ENCODE data around the gene CD151.

Gene CD151

DNA sequence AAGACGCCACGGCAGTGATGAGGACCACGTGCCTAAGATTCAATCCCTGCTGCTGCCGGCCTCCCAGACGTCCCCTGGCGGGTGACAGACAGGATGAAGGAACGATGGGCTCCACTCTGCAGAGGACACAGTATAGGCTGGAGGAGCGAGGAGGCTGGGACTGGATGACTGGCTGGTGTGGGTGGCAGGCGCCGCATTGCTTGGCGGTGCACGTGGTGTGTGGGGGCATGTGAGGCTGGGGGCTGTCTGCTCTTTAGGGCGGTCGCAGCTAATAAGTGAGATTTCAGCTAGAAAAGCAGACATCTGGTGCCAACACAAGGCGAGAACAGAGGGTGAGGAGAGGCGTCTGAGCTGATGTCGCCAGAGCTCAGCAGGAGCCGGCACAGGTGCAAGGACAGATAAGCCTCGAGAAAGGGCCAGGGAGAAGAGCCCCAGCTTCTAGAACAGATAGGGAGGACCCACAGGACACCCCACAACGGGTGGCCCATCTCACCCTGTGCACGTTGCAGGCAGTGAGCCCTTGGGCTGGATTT, 43.1 kb downstream of the CD151 start:
- no peak for DNase-seq

DNA sequence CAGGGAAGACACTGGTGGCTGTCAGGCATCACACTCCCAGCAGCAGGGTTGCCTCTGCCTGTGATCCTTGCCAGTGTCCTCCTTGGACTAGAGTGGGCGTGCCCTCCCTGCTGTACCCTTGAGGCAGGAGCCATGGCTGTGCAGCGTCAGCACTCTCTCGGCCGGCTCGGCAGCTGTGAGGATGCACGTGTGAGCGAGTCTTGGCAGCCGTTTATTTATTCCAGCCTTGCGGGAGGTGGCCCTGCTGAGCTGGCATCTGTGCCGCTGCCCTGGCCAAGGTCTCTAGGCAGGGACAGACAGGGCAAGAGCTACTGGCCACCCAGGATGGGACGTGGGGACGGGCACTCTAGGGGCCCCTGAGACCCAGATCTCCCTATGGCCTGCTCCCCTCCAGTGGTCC, 43.8 kb downstream of the CD151 start:
- no peak for DNase-seq

DNA sequence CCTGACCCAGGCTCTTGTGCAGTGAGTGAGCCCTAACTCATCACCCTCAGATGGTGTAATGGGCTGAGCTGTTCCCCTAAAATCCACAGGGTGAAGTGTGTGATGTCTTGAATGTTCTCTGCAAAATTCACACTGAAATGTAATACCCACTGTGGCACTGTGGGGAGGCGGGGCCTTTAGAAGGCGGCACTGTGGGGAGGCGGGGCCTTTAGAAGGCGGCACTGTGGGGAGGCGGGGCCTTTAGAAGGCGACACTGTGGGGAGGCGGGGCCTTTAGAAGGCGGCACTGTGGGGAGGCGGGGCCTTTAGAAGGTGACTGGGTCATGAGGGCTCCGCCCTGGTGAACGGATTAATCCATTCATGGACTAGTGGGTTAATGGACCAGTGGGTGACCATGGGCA, 44.8 kb downstream of the CD151 start:
- no peak for DNase-seq

DNA sequence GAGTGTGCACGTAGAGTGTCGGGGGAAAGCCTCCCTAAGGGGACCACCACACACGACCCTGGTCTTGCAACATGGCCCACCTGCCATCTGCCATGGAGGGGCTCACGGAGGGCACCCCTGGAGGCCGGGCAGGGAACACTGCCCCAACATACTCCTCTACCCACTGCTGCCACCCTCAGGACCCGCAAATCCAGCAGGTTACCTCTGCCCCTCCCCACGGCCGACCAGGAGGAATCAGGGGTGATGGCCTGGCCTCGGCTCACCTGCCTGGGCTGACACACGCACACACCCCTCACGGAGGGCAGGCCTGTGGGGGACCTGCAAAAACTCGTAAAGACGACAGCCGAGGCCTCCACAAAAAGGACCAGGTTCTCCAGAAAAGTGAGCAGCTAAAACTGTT, 47.7 kb downstream of the CD151 start:
- DNase-seq: no peak

DNA sequence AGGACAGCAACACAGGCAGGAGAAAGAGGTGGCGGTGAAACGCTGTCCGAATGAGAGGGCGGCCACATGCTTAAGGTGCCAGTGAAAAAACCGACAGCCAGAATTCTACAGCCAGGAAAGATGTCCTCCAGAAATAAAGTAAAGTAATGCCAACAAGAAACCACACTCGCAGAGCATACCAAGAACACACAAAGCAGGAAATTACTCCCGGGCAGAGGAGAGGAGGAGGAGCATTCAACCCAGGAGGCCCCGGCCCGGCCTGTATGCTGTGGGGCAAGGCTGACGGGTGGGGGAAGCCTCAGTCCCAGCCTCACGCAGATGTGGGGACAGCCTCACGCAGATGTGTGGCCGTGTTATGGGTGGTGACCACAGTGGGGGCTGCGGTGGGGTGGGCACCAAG, 49.8 kb downstream of the CD151 start:
- no peak for DNase-seq

DNA sequence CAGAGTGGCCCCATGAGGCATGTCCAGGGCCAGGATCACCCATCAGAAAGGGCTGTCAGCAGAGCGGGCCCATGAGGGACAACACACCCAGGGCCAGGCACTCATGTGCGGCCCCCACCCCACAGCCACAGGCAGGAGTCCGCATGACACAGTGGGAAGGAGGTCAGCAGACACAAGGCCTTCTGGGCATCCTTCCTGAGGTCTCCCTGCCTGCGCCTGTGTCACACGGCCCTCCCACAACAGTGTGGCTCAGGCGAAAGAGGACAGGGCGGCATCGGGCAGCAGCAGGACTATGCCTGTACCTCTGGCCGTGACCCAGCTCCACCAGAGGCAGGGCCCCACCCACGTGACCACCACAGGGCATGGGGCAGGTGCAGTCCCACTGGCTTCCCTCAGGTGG, 50.8 kb downstream of the CD151 start:
- DNase-seq: no peak

DNA sequence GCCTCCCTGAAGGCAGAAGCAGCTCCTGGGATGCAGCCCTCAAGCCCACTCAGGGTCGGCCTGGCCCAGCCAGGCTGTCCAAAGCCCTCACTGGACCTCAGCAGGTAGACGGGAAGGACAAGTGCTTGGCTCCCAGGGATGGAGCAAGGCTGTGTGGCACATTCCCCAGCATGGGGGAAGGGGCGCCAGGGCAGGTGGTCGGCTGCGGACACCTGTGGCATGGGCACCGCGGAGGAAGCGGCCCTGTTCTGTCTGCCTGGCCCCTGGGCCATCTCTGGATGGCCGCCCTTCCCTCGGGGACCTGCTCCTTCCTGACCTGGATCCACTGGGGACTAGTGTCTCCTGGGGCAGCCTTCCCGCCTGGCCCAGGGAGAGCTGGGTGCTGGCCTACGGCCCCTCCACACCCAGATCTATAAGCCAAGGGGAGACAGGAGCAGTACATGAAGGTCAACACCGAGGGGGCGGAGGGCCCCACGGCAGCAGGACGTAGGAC, 51.9 kb downstream of the CD151 start:
- DNase-seq: no peak

DNA sequence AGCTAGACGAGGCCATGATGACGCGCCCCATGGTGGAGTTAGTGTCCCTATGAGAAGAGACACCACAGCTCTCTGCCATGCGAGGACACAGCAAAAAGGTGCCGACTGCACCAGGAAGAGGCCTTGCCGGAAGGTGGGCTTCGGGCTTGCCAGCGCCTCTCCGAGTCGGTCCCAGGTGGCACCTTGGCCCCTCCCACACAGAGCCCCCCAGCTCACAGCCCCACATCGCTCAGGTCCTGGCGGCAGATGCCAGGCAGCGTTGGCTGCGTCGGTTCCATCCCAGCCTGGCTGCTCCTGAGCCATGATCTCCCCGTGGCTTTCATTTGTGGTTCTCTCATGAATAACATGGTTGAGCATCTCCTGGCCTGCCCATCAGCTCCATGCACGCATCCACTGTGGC, 53.8 kb downstream of the CD151 start:
- no peak for DNase-seq

DNA sequence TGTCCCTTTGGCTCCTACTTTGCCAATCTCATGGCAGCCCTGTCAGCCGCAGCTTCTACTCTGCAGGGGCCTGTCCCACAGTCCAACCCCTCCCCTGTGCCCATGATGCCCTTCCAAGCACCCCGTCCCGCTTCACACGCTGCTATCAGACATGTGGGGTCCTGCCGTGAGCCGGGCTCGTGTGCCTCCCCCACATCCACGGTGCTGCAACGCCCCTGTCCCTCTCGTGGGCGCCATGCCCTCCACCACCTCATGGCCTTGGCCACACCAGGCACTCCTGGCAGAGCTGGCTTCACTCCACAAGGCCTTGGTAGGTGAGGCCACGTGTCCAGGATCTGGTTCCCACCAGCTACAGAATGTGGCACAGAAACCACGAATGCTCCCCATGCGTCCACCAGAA, 54.8 kb downstream of the CD151 start:
- no peak for DNase-seq

Measured in activated effector memory CD4-positive, alpha-beta T cell treated with Interleukin-2 at 50 U/mL for 16 hours (primary cell).